Bronchial epithelial cell (primary cell): ENCODE data around the gene UBE2O. TPM values are rescaled to one million over a fixed set of nuclear protein-coding genes. Genes with fewer than 3 reads are reported as not detected.

Experiments
- DNase-seq: peaks from one replicate; pipeline ENCODE4 v3.0.0-alpha.2; 2010; ENCODE audit warnings: low read depth
- FAIRE-seq: peaks from 2 replicates; lab custom pipeline; 2011; peaks lifted over from hg19 to GRCh38; lab: Jason Lieb, UNC
- H3K27me3 ChIP-seq: 2 replicates; pipeline ENCODE4 v1.5.1; 2011; ENCODE audit warnings: low read length; ENCODE audit not compliant: control insufficient read depth, insufficient read depth
- H3K36me3 ChIP-seq: 2 replicates; pipeline ENCODE4 v1.5.1; 2011; ENCODE audit warnings: low read length; ENCODE audit not compliant: control insufficient read depth, insufficient read depth
- H3K4me3 ChIP-seq: 2 replicates; pipeline ENCODE4 v1.5.1; 2011; ENCODE audit warnings: mild to moderate bottlenecking, low read depth, low read length, control low read depth
- CTCF ChIP-seq: IDR thresholded peaks from 2 replicates; pipeline ENCODE4 v1.5.1; 2011; ENCODE audit warnings: mild to moderate bottlenecking, moderate library complexity, low read length, control low read depth, inconsistent platforms; ENCODE audit not compliant: insufficient read depth, severe bottlenecking
- total RNA-seq: library from RNA; depleted of rRNA; stranded (reverse); fragments of >200 nt; gene quantifications from 2 replicates; pipeline ENCODE4 v1.2.1, GENCODE V29; 2014

The UBE2O gene
- total RNA-seq, 1 donor from 2014 or later, result 15.8 TPM

- no peak for TF ChIP-seq CTCF
- peak; percentile 41 for DNase-seq
- Histone ChIP-seq H3K4me3 (no peak overlapping the region), H3K36me3 (peaks cover 7% of the 10 kb centered on the region), H3K27me3 (no peaks in the 10 kb centered on the region)
- FAIRE-seq, result no peak
Measured at GRCh38 chr17:76499267-76499667, 46.3 kb upstream of the UBE2O start.

GRCh38 chr17:76498876-76499251 lies 45.9 kb upstream of the UBE2O start:
- no peak for FAIRE-seq

GRCh38 chr17:76497979-76498875 lies 45.3 kb upstream of the UBE2O start:
- FAIRE-seq (no peak), DNase-seq (peak; percentile 83)
- Histone ChIP-seq H3K27me3 (no peaks in the 10 kb centered on the region), H3K36me3 (peaks cover 7% of the 10 kb centered on the region), H3K4me3 (no peak overlapping the region)
- TF ChIP-seq CTCF, result no peak

More at GRCh38 chr17:76498876-76499251, 45.9 kb upstream of the UBE2O start:
- peaks cover 7% of the 10 kb centered on the region for H3K36me3 ChIP-seq
- no peak for DNase-seq
- no peak for TF ChIP-seq CTCF
- no peaks in the 10 kb centered on the region for H3K27me3 ChIP-seq
- H3K4me3 ChIP-seq, result no peak overlapping the region

- DNase-seq (no peak), FAIRE-seq (no peak)
- no peak for TF ChIP-seq CTCF
- no peak overlapping the region for H3K4me3 ChIP-seq
- no peaks in the 10 kb centered on the region for H3K27me3 ChIP-seq
- peaks cover 7% of the 10 kb centered on the region for H3K36me3 ChIP-seq
Measured at GRCh38 chr17:76497699-76497978, 44.7 kb upstream of the UBE2O start.

- TF ChIP-seq CTCF, result no peak
- H3K27me3 ChIP-seq, result no peaks in the 10 kb centered on the region
- peaks cover 7% of the 10 kb centered on the region for H3K36me3 ChIP-seq
- DNase-seq, result no peak
- H3K4me3 ChIP-seq, result no peak overlapping the region
- FAIRE-seq, result no peak
Measured at GRCh38 chr17:76496464-76496863, 43.5 kb upstream of the UBE2O start.
